OCI-LY1 (cell line): Measurements from ENCODE around the gene GPT2.

Experiments
- EZH2 ChIP-seq: fragments of 200-600 bp; sonication (generic), shearing (Covaris generic); IDR thresholded peaks from 2 replicates; pipeline ENCODE4 v1.8.0; 2017; ENCODE audit warnings: borderline replicate concordance, mixed run types, mild to moderate bottlenecking, antibody characterized with exemption, low read length, moderate library complexity, mixed read lengths
- TF ChIP-seq, protein P1 (sequence below): fragments of 200-600 bp; sonication (generic), shearing (Covaris generic); IDR thresholded peaks from 2 replicates; pipeline ENCODE4 v1.5.1; 2017; ENCODE audit warnings: mild to moderate bottlenecking, antibody characterized with exemption, low read length, moderate library complexity, mixed read lengths

DNA sequence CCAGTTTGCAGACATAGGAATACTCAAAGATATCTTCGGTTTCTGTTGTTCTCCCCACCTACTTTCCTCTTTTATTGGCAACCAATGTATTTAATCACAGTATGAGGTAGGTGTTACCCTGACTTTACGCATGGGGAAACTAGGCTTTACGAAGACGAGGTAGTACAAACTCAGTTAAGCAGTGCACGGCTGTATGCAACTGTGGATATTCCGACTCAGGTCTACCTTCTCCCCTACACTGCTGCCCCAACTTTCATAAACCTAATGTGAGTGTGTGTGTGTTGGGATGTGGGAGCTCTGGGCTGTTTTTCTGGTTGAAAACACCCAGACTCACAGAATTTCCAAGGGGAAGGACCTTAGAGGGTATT, 1.2 kb upstream of the GPT2 start:
- TF ChIP-seq, protein P1, sequence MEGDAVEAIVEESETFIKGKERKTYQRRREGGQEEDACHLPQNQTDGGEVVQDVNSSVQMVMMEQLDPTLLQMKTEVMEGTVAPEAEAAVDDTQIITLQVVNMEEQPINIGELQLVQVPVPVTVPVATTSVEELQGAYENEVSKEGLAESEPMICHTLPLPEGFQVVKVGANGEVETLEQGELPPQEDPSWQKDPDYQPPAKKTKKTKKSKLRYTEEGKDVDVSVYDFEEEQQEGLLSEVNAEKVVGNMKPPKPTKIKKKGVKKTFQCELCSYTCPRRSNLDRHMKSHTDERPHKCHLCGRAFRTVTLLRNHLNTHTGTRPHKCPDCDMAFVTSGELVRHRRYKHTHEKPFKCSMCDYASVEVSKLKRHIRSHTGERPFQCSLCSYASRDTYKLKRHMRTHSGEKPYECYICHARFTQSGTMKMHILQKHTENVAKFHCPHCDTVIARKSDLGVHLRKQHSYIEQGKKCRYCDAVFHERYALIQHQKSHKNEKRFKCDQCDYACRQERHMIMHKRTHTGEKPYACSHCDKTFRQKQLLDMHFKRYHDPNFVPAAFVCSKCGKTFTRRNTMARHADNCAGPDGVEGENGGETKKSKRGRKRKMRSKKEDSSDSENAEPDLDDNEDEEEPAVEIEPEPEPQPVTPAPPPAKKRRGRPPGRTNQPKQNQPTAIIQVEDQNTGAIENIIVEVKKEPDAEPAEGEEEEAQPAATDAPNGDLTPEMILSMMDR, result no peak
- no peak for TF ChIP-seq EZH2
